Activated CD4-positive, alpha-beta T cell treated with anti-CD3 and anti-CD28 coated beads, Interleukin-2, amount 50 U/mL, for 48 hours (primary cell): ENCODE measurements around the gene LRCH1.

Experiments
- DNase-seq, 2 experiments: peaks; one replicate each; pipeline ENCODE4 v3.0.0-alpha.2; 2020

Gene LRCH1

DNA sequence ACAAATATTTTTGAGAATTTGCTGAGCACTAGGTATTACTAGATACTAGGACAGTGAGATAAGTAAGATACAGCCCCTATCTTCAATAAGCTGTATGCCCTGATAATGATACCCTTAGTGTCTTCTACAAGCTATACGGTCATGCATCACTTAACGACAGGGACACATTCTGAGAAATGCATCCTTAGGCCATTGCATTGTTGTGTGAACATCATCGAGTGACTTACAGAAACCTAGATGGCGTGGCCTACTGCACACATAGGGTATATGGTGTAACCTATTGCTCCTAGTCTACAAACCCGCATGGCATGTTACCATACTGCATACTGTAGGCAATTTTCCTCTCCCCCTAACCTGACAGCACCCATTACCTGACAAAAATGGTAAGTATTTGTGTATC lies 64.9 kb downstream of the LRCH1 start:
- no peak for DNase-seq

DNA sequence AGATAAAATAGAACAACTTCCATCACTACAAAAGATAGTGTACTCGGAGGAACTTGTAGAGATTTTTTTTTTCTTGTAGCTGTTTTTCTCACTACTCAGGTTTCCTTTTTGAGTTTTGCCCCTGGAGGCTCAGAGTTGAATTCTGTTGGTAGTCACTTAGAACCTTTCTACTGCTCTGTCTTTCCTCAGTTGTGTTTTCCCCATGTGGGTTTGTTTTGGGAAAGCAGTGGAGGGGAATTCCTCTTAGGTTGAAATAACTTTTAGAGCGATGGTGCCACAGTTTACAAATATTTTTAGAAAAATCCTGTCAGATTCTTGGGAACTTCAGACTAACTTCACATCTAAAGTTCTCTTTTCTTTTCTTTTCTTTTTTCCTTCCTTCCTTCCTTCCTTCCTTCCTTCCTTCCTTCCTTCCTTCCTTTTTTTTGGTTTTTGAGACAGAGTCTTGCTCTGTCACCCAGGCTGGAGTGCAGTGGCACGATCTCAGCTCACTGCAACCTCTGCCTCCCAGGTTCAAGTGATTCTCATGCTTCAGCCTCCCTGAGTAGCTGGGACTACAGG lies 65.8 kb downstream of the LRCH1 start:
- no peak for DNase-seq

DNA sequence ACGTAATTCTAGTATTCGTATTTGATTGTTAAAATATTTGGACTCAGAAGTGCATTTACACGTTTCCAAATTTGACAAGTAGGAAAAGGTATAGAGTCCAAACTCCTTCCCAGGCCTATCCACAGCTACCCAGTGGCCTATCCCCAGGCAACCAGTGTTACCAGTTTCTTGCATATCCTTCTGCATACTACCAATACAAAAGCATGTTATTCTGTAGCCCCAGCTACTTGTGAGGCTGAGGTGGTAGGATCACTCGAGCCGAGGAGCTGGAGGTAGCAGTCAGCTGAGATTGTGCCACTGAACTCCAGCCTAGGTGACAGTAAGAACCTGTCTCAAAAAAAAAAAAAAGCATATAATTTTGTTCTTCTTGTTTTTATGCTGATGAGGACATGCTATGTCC lies 67.1 kb downstream of the LRCH1 start:
- DNase-seq = no peak

DNA sequence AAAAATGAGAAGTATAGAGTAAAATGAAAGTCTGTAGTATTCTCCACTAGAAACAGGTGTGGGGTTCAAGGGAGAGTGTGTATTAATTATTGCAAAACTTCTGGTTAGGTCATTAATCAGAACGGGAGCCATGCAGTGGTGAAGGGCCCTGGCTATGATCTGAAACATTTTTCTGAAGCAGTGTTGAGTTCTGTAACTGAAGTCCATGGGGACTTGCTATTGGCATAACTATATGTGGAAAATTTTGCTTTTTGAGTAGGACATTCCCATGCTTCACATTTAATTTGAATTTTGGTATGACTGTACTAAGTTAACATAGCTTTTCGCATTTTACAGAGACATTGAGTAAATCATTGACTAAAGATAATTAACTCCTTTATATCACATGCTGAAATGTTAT lies 67.5 kb downstream of the LRCH1 start:
- no peak for DNase-seq

DNA sequence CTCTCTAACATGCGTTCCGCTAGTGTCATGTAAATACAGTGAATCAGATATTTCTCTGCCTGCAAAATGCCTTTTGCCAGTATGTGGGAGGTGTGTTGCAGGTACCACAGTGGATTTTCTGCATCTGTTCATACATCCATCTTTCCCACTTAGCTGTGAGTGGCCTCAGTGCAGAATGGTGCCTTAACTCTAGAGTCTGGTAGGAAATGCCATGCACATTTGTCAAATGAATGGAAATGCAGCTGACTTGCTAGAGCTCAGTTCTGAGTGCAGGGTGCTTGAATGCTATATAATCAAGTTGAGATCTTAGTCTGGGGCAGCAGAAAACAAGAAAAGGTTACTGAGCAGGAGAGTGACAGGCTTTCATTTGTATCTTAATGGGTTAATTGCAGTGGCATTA lies 68.2 kb downstream of the LRCH1 start:
- no peak for DNase-seq

DNA sequence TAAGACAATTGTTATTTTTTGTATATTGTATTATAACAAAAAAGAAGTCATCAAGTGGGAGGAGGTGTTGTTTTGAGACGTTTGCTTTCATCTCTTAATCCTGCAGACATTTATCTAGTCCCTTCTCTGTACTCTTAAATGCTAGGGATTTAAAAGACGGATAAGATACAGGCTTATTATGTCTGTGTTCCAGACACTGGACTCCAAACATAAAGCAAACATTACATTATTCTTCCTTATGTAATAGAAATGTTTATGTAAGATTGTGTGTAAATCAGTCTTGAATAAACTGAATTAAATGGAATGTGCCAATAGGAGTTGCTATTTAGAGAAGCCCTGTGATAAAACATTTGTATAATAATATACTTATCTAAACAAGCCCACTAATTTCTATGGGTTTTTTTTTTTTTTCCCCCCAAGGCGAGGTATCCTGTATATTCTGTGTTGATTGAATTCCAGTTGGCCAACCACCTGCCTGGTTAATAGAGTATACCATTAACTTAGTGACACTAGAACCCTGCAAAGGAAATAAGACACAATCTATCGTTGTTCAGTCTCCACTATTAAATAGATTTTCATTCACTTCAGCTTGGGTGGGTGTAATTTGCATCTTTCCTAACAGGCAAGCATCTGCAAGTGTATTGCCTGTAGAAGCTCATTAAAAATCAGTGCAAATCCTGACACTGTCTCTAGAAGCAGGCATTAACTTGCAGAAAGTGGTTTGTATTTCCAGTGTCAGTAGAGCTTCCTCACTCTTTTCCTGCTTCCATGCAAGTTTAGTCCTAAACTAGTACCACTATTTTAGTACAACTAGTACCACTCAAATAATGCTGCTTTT lies 69.0 kb downstream of the LRCH1 start:
- no peak for DNase-seq

DNA sequence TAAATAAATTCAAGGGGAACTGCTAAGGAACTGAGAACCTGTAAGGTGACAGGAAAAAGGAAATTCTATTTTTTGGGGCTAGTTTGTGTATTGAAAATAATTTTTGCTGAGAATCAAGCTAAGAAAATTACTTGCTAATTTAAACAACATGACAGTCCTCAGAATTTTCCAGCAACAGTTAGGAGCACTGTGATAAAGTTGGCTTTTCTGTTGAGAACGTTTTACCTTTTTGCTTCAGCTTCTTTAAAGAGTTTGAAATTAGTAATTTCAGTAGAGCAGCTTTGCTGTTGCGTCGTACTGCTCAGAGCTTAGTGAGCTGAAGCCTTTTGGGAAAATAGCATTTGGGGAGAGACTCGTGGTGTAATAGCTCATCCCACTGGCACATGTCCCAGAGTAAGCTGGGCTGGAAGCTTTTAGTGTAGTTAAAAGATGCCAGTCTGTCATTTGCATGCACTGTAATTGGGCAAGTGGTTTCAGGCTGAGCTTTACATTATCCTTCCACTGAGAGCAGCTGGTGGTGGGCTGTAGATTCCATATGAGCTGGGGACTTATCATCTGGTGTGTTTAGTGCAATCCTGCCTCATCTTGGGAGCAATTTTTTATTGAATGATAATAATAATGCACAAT lies 69.8 kb downstream of the LRCH1 start:
- no peak for DNase-seq

DNA sequence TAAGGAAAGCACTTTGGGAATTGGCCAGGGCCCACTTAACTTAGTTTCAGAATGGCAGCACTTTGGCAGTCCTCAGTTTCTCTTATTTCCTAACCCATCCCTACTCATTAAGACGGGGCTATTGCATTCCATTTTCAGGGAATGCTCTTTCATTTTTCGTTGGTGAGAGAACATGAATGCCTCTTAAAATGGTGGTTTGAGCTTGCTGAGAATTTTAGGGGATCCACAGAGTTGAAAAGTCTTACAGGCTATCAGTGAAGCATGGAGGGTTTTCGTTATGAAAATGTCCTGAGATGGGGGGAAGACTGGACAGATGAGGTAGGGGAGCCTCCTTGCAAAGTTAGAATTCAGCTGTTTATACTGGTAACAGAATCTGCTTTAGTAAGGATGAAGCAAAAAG lies 71.4 kb downstream of the LRCH1 start:
- DNase-seq = no peak

DNA sequence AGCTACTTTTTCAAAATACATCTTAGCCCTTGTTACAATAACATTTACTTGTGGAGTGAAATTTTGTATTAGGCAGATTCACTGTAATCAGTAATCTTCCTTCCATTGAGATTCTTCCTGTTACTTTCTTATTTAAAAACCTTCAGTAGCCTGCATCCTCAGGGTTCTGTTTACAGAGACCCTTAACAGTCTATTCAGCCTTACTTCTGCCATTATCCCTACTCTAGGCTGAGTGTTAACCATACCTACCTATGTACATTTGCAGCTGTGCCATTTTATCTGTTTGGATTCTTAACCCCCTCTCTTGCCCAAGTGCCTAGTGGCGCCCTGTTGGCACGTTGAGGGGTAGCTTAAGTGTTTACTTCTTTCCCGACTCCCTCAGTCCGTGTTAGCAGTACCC lies 71.9 kb downstream of the LRCH1 start:
- no peak for DNase-seq

DNA sequence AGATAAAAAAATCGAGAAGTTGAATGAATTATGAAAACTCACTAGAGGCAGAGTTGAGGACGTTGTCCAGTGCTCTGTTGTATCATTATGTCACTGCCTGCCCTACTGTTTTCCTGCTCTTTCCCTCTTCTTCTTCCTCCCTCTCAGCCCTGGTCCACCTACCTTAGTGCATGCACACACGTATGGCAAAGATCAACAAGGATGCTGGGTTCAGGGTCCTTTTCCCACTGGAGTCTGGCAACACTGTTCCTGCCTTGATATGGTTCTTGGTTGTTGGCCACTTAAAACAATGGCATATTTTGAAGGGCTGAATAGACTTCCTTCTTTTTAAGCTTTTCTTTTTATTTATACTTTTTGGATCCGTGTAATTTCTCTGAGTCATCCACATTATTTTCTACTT lies 74.5 kb downstream of the LRCH1 start:
- DNase-seq = no peak

DNA sequence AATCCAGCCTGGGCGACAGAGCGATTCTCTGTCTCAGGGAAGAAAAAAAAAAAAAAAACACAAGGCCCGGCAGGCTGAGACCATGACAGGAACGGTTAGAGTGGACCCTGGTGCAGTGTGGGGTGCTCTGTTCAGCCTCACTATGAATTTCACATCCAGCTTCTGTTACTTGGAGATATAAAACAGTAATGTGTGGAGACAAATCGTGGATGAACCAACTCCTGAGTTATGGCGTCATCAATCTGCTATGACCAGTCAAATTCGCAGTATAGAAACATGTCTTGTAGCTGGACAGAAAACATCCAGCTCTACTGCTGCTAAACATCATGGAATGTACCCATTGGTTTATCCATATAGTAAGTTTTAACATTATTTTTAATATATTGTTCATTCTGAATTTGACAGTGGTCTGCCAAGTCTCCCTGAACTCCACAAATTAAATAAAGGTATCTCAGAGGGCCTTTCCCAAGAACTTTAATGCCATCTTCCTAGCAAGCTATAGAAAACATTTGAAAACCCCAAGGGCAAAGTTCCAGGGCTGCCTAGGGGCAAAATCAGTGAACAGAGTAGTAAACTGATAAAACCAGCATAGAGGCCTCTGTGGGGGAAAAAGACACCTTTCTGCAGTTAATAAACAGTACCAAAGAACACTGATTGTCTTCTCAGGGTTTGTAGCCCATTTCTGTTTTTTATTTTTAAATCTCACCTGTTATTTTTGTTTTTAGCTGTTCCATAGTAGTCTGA lies 75.8 kb downstream of the LRCH1 start:
- DNase-seq = no peak

DNA sequence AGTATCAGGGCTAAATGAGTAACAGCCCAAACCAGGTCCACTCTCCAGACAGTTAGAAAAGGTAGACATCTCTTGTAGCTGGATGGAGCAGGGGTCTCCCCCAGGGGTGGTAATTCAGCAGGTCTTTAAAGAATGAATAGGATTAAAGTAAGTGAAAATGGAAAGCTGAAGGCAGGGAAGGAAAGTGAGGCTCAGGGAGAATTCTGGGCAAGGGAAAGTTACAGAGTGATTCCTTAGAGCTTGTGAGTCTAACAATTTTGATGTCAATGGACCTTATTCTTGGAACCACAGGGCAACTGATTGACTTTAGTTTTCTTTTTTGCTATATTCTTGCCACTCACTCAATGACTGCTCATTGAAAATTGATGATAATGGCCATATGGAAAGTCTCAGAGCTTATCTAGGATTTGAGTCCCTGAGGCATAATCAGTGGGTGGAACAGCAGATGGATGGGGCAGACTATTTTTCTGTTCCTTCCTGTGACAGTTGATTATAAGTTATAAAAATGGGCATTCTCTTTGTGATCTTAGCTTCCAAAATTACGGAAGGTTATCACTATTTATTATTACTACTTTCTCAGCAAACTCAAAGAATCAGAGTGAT lies 76.9 kb downstream of the LRCH1 start:
- DNase-seq = no peak

DNA sequence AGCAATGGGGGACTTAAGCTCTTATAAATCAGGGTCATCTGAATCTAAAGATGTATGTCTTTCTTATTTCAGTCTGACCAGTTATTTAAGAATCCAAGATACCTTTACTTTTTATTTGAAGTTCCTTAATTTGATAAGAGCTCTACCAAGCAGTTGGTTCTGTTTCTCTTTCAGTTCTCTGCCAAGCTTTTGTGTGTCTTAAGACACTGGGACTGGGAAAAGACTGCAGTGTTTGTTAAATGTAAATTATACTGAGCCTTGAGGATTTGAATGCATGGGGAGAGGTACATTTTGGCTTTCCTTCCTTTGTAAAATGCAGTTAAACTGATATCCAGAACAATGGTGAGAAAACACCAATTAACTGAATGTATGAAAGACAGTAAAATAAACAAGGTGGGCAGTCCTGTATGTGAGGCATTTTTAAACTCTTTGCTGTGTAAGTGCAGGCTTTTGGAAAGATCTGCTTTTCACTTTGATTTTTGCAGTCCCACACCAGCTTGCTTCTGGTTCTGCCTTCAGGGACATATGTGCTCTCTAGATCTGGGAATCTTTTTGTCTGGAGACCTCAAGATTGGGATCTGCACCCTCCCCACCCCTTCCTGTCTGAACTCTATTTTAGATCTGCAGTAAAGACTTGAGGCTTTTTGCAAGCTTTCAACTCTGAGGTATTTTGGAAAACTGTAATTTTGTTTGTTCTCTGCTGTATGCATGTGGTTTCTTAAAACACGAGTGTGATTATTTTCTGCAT lies 77.6 kb downstream of the LRCH1 start:
- DNase-seq = no peak

DNA sequence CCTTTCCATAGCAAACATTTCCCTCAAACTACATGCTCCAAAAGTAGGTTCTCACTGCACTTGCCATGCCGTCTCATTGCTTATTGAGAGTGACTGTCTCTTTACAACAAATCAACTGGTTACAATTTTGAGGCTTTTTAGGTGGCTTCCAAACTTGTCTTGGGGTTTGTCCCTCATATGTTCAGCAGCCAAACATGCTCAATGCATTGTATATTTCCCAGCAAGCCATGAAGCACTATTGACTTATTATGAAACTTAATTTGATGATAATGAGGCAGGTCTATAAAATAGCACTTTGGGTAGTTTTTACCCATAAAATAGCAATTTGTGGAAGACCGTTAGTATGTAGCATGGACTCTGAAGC lies 78.2 kb downstream of the LRCH1 start:
- DNase-seq = no peak

DNA sequence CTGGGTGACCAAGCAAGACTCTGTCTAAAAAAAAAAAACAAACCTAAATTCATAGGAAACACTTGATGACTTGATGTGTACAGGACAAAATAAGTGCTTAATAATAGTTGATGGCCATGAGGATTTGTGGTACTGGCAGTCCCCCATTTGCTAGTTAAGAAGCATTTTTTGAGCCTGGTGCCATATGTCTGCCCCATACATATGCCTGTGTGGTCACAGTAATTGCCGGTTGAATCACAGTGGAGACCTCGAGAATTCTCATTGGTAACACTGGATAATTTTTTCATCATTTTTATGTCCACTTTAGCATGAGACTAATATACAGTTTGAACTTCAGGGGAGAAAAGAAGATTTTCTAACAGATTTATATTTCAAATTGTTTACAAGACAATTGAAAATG lies 79.2 kb downstream of the LRCH1 start:
- DNase-seq = no peak

DNA sequence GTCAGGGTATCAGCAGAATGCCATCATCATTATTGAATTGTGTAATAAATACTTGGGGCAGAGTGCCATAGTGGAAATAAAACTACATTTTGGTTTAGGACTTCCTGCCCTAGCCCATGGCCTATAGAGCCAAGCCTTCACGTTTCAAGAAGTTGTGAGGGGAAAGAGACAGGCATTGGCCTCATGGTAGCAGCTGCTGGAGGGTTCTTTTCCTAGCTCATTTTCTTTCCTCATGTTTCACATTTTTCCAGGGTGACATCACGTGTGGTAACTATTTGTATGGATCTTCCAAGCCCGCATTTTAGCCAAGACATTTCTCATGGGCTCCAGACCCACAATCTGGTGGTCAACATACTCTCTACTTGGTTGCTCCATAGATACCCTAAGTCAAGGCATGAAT lies 80.4 kb downstream of the LRCH1 start:
- DNase-seq = no peak

DNA sequence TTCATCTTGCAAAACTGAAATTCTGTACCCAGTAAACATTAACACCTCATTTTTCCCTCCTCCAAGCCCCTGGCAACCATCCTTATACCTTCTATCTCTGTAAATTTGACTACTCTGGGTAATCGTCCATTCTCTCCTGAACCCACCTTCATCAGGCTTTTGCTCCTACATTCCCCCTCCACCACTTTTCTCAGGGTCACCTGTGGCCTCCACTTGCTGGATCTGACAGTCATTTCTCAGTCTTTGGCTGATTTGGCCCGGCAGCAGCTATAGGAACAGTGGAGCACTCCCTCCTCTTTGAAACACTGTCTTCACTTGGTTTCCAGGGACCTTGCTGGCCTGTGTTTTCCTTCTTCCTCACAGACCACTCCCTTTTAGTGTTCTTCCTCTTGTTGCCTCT lies 83.5 kb downstream of the LRCH1 start:
- DNase-seq = no peak

DNA sequence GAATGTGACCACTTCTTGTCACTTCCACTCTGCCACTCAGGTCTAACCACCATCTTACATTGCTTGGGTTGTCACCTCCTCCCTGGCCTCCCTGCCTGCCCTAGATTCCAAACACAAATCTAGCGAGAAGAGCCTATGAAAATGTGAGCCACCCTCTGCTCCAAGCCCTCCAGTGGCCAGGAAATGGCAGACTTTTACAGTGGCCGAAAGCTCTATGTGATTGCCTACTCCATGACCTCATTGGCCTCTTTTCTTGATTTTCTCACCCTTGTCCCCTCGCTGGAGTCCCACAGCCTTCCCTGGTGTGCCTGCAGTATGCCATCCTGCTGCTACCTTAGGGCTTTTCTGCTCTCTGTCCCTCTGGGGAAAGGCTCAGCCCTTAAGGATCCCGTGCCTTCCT lies 84.2 kb downstream of the LRCH1 start:
- no peak for DNase-seq

DNA sequence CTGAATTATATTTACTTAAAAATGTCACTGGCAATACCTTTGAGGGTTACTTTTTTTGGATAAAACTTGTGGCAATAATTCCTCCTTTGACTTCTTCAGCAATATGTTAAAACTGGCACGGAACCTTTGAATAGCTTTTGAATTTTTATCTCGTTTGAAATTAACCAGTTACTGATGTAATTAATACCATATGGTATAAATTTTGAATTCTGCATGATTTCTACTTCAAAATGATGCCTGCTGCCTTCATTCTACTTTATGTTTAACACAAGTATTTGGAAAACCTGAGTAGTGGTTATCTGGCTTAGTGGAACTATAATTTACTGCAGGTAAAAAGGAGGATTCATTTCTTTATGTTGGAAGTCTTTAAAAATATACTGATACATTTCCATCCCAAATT lies 85.3 kb downstream of the LRCH1 start:
- no peak for DNase-seq

DNA sequence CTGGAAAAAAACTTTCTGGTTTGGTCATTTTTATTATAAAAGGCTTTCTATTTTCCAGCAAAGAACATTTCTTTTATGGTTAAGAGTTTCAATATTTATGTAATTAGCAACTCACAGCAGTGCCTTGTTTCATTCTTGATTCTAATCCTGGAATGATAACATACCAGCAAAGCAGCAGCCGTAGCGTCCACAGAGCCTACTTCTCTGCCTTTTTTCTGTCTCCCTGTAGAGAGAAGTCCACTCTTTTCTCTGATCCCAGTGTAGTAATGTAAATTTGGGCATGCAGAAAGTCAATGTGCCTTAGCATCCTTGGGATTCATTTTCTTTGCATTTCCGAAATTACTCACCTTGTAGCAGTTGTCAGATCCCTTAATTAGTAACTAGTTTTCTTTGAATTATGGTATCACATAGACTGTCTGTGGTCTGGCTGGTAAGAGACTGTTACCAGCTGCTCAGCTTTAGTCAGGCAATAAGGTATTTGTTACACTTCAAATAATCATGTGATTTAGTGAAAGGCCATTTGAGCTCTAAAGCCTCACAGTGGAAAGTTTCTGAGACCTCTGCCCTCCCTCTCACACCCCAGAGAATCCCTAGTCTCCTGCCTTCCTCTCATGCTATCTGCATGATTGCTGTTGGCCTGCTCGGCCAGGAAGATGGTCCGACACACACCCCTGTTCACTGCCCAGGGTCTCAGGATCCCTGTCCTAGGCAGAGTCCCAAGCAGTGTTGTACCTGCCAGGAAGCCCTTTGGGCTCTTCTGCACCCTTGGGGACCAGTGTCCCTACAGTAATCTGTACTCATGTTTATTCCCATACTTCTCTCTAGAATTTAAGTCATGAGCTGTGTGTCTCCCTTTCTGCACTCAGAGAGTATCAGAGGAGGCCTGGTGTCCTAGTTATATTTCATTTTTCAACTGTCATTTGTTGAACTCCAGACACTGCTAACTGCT lies 86.3 kb downstream of the LRCH1 start:
- no peak for DNase-seq

DNA sequence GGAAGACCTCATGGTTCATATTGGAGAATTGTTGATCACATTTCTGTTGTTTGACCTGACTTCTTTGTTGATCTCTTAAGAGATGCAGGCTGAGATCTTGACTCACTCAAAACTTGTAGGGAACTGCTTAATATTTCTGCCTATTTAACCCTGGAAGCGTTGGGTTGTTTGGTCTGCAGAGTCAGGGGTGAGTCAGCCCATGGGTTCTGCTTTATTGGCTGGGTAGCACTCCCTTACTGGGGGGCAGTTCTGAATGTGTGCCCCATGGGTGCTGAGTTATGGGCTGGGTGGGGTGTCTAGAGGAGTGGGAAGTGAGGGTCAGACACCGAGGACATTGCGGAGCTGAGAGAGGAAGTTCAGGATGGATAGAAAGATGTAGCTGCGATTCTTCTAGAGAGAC lies 87.9 kb downstream of the LRCH1 start:
- no peak for DNase-seq
